Activated CD4-positive, CD25-positive, alpha-beta regulatory T cell treated with anti-CD3 and anti-CD28 coated beads, Interleukin-2, amount 50 U/mL, for 16 hours (primary cell): ENCODE measurements around the gene SPOCK3.

ENCODE experiments used
- DNase-seq: peaks from one replicate; pipeline ENCODE4 v3.0.0-alpha.2; 2020; ENCODE audit warnings: low read depth, low spot score

The SPOCK3 gene

GRCh38 chr4:167176723-167177367, 57.4 kb downstream of the SPOCK3 start:
- no peak for DNase-seq

- DNase-seq, result no peak
Observed at GRCh38 chr4:167171928-167172327, 62.4 kb downstream of the SPOCK3 start.

- DNase-seq, result no peak
Observed at GRCh38 chr4:167168611-167169010, 65.7 kb downstream of the SPOCK3 start.

DNA sequence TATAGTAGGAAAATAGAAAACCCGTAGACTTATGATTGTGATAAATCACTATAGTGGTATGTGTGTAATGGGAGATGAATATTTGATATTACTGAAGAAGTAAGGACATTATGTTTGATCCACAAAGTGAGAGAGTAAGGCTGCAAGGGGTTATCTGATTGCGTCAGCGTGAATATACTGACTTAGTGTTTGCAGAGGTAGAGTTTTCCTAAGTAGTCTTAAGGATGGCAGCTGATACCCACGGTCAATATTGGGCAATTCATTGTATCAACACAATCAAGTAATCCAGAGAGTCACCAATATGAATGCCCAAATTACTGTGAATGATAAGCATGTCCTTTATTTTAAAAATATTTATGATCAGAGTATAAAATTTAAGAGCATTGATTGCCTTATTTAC, 83.7 kb downstream of the SPOCK3 start:
- DNase-seq, result no peak

- no peak for DNase-seq
Observed at GRCh38 chr4:167144605-167145004, 89.7 kb downstream of the SPOCK3 start.

DNA sequence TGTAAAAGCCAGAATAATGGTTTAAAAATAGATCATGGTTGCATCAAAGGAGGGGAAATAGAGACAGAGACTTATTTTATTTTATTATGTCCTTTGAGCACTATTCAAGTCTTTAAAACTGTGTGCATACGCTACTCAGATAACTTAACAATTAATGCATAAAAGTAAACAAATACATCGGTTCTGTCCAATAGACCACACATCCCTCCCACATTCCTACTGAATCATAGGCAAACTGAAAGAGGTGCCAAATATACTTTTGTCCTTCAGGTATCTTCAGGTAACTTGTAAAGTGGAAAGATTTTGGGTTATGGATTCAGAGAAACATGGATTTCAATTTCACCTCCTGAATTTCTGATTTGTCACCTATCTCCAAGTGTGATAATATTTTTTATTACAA, 91.3 kb downstream of the SPOCK3 start:
- no peak for DNase-seq

GRCh38 chr4:167136270-167136669, 98.0 kb downstream of the SPOCK3 start:
- DNase-seq, result no peak

GRCh38 chr4:167129146-167129545, 105.1 kb downstream of the SPOCK3 start:
- no peak for DNase-seq

GRCh38 chr4:167119392-167119791, 114.9 kb downstream of the SPOCK3 start:
- no peak for DNase-seq

GRCh38 chr4:167117273-167117672, 117.0 kb downstream of the SPOCK3 start:
- no peak for DNase-seq

DNA sequence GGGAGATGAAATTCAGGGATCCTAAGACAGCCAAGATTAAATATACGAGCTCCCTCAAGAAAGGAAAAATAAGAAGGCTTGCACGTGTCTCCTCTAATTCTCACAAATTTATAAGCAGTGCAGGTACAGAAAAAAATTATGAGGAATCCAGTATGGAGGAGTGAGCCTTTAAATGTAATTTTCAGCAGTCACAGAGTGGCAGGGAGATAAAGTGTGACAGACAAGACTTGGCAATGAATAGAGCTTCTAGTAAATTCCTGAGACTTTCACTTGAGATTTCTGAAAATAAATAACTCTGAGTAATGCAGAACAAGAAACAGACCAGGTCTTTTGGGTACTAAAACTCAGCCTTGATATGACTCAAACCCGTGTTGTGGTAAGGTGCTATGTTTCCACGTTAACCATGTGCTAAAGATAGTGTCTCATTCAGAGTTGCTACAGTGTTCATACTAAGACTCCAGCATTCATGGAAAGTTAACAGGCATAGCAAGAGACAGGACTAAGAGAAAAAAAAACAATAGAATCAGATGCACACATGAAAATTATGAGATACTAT, 119.8 kb downstream of the SPOCK3 start:
- no peak for DNase-seq

- DNase-seq, result no peak
Observed at GRCh38 chr4:167111622-167112021, 122.7 kb downstream of the SPOCK3 start.

DNA sequence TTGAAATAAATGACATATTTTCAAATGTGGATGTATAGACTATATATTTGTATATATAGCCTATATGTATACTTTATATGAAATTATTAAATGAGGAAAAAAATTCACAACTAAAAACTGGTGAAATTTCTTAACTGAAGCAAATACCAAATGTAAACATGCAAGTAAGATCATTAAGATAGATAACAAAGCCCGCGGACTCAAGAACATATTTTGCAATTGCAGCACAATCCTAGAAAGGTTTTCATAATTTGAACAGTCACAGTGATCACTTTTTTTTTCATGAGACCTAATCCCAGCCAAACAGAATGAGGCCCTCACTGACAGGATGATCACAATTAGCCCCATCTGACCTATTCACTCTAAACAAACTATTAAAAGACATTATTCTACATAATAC, 123.2 kb downstream of the SPOCK3 start:
- DNase-seq, result no peak

GRCh38 chr4:167109859-167110258, 124.4 kb downstream of the SPOCK3 start:
- no peak for DNase-seq

- DNase-seq, result no peak
Observed at GRCh38 chr4:167105857-167106256, 128.4 kb downstream of the SPOCK3 start.

GRCh38 chr4:167102475-167102874, 131.8 kb downstream of the SPOCK3 start:
- no peak for DNase-seq

GRCh38 chr4:167101035-167101434, 133.3 kb downstream of the SPOCK3 start:
- no peak for DNase-seq

DNA sequence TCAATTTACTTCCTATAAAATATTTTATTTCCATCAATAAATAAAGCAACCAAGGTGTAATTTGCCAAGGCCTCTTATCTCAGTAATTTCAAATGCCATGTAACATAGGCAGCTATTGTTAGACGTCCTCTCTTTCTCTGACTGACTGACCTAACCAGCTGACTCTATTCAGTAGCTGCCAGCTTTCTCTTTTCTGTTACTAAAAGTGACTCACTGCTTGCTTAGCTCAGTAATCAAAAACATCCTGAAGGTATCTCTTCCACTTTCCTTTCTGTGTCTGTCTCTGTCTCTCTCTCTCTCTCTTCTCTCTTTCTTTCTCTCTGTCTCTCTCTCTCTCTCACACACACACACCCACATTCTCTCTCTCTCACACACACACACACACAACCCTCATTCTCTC, 134.2 kb downstream of the SPOCK3 start:
- no peak for DNase-seq

GRCh38 chr4:167088115-167088514, 146.2 kb downstream of the SPOCK3 start:
- DNase-seq, result no peak

- no peak for DNase-seq
Observed at GRCh38 chr4:167084321-167084720, 150.0 kb downstream of the SPOCK3 start.

GRCh38 chr4:167079762-167080161, 154.5 kb downstream of the SPOCK3 start:
- no peak for DNase-seq

DNA sequence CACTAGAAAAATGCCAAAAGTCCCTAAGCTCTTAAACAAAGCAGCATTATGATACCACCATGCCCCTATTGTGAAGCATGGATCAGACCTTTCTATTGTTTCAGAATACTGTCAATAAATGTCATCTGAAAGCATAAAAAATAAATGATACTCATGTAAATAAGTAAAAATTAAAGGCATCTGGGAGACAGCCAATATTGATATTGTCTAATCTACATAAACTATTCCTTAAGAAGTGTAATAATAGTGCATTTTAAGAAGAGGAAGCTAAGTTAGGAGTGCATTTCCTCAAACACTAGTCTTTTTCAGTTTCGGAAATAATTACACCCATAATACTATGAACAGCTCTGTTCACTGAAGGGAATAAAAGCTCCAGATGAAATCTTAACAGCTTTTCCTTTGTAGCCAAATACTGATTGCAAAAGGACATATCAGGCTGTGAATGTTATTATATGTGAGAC, 181.6 kb downstream of the SPOCK3 start:
- DNase-seq, result no peak

GRCh38 chr4:167049257-167049656, 185.0 kb downstream of the SPOCK3 start:
- DNase-seq, result no peak

GRCh38 chr4:167041524-167041923, 192.8 kb downstream of the SPOCK3 start:
- DNase-seq, result no peak
